Measurements from ENCODE around the gene SOST.

Gene SOST

DNA sequence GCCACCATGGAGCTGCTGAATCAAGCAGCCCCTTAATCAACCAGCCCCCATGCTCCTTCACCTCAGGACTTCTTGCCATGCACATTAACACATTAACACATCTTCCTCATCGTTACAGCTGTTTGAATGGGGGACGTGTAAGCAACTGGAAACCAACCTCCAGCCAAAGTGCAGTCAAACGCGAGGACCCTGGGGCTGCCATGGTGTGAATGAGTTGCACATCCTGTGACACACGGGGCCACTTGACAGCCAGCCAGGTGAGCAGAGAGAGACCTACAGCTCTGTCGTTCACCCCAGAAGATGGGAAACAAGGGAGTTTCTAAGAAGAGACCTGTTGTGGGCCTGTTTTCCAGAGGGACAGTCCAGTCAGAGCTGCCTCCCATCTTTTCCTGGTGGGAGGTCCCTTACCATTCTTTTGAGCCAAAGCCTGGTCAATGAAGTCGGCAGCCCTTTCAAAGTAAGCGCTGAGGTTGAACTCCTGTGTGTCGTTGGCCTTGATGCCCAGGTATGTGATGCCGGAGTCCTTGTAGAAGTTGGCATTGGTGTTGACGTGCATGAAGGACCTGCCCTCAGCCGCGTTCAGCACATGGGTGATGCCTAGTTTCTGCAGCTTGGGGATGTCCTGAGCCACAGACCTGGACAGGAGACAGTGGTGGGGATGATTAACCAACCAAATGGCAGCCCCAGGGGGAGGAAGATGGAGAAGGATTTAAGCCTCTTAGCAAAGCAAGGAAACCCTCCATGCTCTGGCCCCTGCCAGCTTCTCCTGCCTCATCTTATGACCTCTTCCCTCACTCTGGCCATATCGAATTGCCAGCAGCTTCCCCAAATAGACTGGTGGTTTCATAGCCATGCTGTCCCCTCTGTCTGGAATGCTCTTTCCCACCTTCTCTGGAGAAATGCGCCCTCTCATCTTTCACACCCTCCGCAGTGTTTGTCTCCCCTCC lies 16.0 kb upstream of the SOST start:
- no peak for DNase-seq

DNA sequence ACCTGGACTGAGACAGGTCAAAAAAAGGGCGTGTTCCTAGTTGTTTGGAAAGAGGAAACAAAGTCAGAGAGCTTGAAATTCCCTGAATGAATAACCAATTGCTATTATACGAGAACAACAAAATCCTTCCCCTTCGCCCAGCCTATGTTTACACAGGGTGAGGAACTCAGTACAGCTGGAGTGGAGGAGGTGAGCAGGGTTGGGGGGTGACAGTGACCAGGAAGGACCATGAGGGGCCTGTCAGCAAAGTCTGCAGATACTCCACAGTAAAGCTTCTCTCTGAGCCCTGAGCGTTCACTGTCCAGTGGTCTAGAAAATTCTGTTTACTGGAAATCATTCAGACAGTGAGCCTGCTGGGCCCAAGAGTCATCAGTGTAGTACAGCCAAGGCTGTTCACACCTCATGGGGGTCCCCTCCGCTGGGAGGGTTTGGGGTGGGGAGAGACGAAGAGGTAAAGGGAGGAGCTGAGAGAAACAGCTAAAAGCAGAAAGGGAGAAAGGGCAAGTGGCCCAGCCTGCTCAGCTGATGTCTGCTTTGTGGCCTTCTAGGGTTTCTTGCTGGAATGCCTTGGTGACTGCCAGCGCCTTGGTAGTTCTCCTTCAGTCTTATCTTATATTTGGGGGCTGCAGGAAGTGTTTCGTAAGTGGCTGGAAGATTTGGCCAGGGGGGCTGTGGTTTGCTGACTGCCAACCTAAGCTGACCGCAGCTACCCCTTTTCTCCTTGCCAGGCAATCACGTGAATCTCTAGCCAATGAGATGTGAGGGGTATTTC lies 14.5 kb upstream of the SOST start:
- DNase-seq: no peak

DNA sequence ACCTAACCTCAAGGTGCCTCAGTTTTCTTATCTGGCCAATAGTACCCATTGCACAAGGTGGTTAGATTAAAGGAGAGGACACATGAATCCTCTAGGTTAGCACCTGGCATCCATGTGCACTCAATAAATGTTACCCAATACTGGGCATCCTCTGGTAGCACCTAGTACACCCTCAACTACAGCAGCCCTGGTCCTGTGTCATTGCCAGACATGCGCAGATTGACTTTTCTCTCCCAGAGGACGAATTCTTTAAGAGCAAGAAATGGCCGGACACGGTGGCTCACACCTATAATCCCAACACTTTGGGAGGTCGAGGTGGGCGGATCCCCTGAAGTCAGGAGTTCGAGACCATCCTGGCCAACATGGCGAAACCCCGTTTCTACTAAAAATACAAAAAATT lies 12.9 kb upstream of the SOST start:
- no peak for DNase-seq

DNA sequence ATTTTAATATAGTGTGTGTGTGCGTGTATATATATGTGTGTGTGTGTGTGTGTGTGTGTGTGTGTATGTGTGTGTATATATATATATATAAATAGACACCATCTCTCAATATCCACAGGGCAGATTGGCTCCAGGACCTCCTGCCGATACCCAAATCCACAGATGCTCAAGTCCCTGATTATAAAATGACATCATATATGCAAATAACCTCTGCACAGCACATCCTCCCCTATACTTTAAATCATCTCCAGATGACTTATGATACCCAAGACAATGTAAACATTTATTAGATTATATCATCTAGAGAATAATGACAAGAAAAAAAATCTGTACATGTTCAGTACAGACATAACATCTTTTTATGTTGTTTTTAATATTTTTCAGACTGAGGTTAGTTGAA lies 12.4 kb upstream of the SOST start:
- no peak for DNase-seq

DNA sequence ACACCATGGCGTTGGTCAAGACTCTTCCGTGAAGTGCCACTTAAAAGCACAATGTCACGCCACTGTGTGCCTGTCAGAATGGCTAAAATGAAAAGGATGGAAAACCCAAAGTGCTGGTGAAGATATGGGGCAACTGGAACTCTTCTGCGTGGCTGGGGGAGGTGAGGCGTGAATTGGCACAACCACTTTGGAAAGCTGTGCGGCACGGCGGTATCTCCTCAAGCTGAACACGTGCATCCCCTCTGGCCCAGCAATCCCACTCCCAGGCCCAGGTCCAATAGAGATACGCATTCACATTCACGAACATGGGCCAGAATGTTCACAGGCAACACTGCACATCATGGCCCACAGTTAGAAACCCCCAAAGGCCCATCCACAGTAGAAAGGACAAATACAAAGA lies 11.3 kb upstream of the SOST start:
- no peak for DNase-seq

DNA sequence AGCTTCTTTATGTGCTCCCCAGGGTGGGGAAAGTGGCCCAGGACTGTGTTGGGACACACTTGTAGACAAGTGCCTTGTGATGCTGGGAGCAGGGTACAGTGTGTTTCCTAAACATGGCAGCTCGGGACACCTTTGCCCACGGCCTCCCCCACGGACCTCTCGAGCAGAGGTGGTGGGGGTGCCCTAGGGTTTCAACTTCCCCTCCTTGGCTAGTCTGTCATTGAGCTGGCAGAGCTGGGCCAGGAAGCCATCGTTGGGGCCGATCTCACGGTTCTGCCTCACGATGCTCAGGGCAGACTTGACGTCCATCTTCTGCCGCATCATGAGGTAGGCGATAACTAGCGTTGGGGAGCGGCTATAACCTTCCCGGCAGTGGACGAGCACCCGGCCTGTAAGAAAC lies 10.8 kb upstream of the SOST start:
- DNase-seq: no peak

DNA sequence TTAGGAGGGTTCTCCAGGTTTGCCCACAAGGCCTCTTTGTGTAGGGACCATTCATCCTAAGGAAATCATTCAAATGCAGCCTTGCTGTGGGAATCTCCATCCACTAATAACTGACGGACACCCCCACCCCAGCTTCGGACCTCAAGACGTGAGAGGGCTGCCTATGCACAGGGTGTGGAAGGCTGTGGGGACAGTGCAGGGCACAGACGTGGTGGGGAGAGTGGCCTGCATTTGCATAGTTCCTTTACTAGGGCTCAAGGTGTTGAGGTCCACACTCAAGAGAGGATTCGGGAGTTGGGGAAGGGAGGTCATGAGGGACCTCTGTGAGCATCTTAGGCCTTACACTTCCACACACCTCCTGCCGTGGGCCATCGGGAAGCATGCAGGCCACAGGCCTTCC lies 10.4 kb upstream of the SOST start:
- DNase-seq: no peak

DNA sequence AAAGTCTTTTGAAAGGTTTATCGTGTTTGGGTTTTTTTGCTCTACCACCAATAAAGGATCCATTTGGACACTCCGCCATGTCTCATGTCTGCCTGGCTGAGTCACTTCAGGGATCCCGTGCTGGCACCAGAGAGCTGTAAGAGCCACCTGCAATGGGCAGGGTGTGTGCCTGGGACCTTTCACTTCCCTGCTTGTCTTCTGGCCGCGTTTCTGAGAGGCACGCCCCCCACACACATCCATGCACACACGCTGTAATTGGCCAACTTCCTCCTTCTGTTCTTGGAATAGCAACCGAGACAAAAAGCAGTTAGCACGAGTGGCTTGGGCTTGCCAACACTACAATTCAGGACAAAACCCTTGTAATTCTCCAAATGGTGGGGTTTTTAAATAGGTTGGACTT lies 9.8 kb upstream of the SOST start:
- no peak for DNase-seq

DNA sequence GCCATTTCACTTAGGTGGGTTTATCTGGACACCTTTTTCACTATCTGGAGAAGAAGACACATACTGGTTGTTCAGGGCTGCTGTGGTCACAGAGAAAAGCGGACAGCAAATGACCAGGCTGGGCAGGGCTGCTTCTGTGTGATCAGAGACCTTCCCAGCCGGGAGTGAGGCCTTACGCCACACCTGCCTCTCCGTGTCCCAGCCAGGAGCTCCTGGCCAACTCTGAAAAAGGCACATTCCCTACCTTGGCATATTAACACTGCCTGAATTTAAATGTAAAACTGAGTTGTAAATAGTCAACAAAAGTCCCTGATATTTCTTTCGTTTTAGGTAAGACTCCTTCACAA lies 9.1 kb upstream of the SOST start:
- DNase-seq: no peak

DNA sequence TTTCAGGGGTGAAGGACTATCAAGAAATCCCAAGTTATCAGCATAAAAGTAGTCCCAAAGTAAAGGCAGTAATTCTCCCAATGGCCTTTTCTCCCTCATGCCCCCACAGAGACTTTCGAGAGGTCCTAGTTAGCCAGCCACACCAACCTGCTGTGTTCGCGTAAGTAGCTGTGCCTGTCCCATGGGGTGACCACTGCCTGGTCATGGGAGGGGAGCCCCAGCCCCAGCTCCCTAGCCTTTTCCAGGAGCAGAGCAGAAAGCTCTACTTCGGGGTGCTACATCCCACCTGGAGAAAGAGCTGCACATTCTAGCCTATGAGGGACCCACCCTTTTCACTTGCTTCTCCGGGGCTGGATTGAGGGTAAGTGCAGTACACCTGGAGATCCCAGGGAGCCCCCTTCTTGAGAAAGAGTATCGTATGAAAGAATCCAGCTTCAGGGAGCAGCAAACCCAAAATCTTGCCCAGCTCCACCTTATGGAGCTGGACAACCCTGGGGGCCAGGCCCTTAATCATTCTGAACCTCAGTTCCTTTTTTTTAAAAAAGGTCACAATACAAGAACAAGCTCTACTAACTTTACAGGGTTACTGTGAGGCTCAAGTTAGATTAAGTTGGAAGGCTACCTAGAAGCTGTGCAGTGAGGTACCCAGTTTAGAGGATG lies 8.6 kb upstream of the SOST start:
- DNase-seq: no peak

DNA sequence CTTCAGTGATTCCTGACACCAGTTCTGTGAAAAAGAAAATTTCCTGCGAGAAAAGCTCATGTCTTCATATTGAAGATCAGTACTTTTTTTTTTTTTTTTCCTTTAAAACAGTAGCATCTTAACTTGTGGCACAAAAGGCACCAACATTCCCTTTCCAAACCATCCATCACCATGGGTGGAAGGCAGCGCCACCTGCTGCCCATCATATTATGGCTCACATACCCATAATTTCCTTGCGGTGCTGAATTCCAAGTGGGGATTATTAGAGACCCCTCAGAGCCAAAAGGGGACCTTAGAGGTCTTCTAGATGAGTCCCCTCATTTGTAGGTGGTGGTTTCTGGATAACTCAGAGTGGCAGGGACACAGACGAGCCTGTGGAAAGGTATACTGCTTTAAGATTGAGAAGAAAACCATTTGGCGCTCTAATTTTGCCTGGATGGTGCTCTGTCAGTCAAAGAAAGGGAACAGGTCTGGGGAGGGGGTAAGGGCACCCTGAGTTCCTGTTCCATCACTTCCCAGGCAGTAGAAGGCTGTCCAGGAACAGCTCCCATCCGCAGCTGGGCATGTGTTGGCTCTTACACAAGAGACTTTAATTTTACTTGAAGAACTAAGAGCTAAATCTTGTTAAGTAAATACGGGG lies 7.9 kb upstream of the SOST start:
- peak; percentile 38 for DNase-seq

DNA sequence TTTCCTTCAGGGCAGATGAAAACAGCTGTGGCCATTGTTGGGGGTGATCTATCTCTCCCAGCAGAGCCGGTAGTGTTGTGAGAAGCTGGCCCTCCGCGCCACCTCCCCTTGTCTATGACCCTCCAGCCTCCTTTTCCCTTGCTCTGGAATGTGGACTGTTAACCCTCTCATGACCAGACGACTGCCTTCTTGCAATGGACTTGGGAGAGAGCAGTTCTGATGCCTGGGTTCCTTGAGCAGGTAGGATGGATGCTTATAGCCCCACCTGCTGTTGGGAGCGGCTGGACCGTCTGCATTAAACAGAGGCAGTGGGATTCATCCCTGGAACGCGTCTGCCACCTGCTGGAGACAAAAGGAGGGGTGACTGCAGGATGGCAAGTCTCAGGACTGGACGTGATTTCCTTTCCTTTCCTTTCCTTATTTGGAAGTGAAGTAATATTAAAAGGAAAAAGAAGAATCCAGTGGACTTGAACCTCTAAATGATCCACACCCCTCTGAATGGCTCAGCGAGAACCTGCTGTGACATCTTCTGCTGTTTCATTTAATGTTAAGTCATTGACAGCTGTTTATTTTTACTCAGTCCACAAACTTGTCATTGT lies 1.8 kb upstream of the SOST start:
- DNase-seq: peak; percentile 86

DNA sequence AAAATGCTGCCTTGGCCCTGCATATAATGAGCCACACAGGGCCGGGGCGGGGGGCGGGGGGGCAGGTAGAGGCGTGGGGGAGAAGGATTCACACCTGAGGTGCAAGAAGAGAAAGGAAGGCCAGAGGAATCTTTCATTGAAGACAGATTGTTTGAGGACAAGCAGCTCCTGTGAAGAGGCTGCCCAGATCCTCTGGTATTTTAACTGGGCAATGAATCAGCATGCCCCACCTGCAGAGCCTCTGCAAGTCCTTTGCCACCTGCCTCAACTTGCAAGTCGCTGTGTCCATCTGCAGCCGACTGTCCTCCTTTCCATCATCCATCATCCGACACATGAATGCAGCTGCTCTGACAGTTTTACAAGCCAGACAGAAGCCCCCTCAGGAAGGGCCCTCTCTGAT lies 1.2 kb upstream of the SOST start:
- DNase-seq: no peak

DNA sequence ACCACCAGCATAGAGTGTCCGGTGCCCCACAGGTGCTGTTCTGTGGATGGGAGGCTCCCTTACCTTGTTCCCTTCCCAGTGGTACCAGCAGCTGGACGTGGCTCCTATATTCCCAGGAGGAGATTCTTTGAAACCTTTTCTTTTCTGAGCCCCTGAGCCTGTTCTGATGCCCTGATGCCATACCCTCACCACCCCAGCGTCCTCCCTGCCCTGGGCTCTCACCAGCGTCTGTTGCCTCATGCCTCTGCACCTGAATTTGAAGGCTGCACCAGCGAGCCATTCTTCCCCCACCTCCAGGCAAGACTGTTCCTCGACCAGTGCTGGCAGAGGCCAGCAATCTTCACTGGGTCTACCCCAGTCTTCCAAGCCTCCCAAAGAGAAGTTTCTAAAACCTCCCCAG lies 505 bp downstream of the SOST start:
- DNase-seq: no peak

DNA sequence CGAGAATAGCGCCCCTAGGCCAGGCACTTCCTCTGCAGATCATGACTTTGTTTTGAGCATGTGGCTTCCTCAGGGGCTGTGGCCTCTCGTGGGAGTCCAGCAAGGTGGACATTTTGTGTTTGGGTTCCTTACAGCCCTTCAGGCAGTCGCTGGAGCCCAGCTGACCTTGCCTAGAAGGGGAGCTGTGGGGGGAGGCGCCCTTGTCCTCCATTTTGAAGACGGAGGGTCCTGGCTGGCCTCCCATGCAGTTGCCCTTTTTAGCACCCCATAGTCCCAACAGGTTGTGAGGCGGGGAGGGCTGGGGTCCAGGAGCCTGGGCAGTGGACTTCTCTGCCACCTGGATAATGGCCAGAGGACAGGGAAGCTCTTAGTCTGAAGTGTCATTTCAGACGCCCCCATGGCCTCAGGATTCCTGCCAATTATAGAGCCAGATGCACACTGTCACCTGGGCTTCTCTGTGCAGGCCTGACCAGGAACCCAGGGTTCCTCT lies 1.4 kb downstream of the SOST start:
- DNase-seq: no peak

DNA sequence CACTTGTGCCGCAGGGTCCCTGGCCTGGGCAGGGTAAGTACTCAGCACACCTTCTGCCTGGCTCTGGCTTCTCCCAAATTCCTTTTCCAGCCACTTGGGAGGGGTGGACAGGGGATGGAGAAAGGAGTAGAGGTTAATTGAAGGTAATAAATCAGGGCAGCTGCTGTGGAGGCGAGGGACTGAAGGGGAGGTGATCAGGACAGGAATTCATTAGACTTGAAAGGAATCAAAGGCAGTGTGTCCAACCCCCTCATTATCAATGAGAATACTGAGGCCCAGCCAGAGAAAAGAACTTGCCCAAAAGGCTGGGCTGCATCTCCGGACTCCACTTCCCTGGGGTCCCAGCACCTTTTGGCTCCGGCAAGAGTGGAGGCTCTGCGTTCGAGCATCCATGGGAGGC lies 2.4 kb downstream of the SOST start:
- DNase-seq: no peak

DNA sequence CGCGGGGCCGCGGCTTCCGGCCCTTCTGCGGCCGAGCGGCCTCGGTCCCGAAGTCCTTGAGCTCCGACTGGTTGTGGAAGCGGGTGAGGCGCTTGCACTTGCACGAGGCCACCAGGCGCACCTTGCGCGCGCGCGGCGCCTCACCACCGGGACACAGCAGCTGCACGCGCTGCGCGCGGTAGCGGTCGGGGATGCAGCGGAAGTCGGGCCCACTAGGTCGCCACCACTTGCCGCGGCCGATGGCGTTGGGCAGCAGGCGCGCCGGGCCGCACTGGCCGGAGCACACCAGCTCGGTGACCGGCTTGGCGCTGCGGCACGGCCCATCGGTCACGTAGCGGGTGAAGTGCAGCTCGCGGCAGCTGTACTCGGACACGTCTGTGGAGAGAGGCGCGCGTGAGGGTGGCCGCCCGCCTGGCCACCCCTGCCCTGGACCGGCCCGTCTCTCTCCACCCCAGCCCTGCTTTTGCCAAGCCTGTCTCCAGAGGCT lies 3.2 kb downstream of the SOST start:
- DNase-seq: no peak

DNA sequence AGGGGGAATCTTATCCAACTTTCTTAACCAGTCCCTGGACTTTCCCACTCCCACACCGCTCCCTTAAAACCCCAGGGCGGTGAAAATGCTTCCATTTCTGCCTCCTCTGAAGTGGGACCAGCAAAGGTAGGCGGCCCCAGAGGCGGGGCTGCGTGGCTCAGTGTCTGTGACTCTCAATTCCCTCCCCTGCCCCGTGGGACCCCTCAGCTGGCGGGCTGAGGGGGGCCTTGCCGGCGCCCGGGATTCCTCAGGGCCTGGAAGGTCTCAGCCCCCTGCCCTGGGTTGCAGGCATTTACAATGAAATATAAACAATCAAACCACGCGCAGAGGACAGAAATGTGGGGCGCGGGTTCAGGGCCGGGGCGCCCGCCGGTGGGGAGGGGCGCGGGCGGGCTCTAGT lies 3.6 kb downstream of the SOST start:
- no peak for DNase-seq

DNA sequence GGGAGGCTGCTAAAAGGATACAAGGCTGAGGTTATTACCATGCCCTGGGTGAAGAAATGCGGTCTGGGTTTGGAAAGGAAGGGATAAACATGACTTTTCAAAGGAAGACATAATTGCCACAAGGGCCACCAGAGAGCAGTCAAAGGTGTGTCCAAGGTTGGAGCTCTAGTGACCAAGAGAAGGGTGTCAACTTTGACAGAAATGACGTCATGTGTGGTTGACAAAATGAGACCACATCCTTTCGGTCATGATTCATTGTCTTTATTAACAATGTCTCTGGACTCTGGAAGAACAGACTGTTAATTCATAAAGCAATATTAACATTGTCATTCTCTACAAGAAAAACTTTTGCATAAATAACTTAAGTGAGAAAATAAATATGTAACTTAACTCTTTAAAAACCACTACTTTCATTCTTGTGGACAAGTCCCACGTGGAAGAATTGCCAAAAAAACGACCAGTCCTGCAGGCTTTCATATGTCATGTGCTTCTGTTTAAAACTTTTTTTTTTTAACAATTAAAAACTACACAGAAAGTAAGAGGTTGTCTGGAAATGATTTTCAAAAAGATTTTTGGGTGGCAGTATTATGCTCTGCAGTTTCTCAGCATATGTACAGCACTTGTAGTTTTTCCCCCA lies 5.0 kb downstream of the SOST start:
- no peak for DNase-seq

DNA sequence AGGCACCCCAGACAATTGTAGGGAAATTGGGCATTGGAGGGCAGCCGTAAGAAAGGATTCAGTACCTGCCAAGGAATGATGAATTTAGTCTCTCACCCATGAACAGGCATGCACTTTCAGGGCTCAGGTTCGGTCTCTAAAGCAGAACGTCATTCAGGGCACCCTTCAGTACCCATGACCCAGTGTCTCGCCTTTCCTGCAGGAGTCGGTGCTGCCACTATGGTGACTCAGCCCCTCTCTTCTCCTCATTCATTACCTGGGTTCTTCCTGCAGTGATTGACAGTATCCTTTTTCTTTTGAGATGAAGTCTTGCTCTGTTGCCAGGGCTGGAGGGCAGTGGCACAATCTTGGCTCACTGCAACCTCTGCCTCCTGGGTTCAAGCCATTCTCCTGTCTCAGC lies 8.4 kb downstream of the SOST start:
- no peak for DNase-seq

DNA sequence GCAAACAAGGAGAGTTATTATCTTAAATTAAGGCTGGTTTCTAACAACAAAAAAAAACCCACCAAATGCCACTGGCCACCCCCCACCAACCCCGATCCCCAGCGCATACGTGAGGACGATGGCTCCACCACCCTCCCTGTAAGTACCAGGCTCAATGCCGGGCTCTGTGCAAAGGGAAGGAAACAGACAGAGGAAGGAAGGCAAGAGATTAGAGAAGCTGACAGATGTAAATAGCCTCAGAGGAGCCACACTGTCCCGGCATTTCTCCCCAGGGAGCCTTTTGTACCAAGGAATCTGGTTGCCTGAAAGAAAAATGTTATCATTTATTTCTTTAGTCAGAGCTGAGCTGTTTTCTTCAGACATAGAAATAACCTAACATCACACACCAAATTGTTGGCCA lies 13.1 kb downstream of the SOST start:
- DNase-seq: no peak

DNA sequence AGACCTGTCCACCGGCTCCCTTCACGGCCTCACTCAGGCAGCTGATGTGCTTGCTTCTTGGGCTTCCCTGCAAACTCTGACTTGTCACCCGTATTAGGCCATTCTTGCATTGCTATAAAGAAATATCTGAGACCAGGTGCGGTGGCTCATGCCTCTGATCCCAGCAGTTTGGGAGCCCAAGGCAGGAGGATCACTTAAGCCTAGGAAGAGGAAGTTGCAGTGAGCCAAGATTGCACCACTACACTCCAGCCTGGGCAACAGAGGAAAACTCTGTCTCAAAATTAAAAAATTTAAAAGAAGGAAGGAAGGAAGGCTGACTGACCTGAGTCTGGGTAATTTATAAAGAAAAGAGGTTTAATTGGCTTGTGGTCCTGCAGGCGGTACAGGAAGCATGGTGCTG lies 17.0 kb downstream of the SOST start:
- DNase-seq: no peak

Data from activated T-cell treated with anti-CD3 and anti-CD28 coated beads for 4 hours (primary cell).